CD4-positive, CD25-positive, alpha-beta regulatory T cell (primary cell): ENCODE results near the gene UBE2O. TPM values are rescaled to one million over a fixed set of nuclear protein-coding genes. Genes with fewer than 3 reads are reported as not detected.
"Not testable (repeated sequence)": the region's sequence is repeated elsewhere in the genome, so short reads cannot be mapped to it uniquely, and the experiment has no call there.

Source experiments
- ATAC-seq, 2 donors: fragments of 150-1000 bp; cut with Tn5 transposase; one replicate each; pipeline ENCODE4 v1.10.0; 2021; ENCODE audit warnings: low read depth in 2 of 2, moderate number of reproducible peaks in 2 of 2, moderate library complexity in 1 of 2
- DNase-seq, 3 donors: peaks; one replicate each; pipeline versions ENCODE4 v3.0.0 to v3.0.0-alpha.2; 2012 to 2022; ENCODE audit warnings: mixed read lengths in 1 of 3
- H3K27ac ChIP-seq: one replicate; pipeline ENCODE4 v1.7.0; 2013; ENCODE audit warnings: mild to moderate bottlenecking, low read length; ENCODE audit not compliant: insufficient read depth, poor library complexity, severe bottlenecking
- H3K27me3 ChIP-seq: one replicate; pipeline ENCODE4 v1.7.0; 2013; ENCODE audit warnings: low read length; ENCODE audit not compliant: control insufficient read depth, insufficient read depth
- H3K36me3 ChIP-seq: one replicate; pipeline ENCODE4 v1.7.0; 2013; ENCODE audit warnings: mild to moderate bottlenecking, low read length, moderate library complexity; ENCODE audit not compliant: control insufficient read depth, insufficient read depth
- H3K4me1 ChIP-seq: 2 replicates; pipeline ENCODE4 v1.7.0; 2013; ENCODE audit warnings: mild to moderate bottlenecking, low read length; ENCODE audit not compliant: insufficient read depth, control insufficient read depth, poor library complexity, severe bottlenecking
- H3K4me3 ChIP-seq: one replicate; pipeline ENCODE4 v1.7.0; 2013; ENCODE audit warnings: low read depth, mild to moderate bottlenecking, low read length, moderate library complexity
- H3K9me3 ChIP-seq, 2 experiments: 1 replicate in 1 of 2; 2 replicates in 1 of 2; pipeline ENCODE4 v1.7.0; 2013; ENCODE audit warnings: low read length in 2 of 2, mild to moderate bottlenecking in 1 of 2, moderate library complexity in 1 of 2; ENCODE audit not compliant: control insufficient read depth in 2 of 2
- H3K27ac Mint-ChIP-seq, 3 donors: one replicate each; pipeline ENCODE4 v1.8.0; 2020 to 2022; ENCODE audit warnings: mild to moderate bottlenecking in 3 of 3, mixed read lengths in 3 of 3, moderate library complexity in 2 of 3
- H3K27me3 Mint-ChIP-seq: one replicate; pipeline ENCODE4 v1.8.0; 2022; ENCODE audit warnings: mild to moderate bottlenecking, mixed read lengths
- H3K36me3 Mint-ChIP-seq: one replicate; pipeline ENCODE4 v1.8.0; 2020; ENCODE audit warnings: mixed read lengths
- H3K4me1 Mint-ChIP-seq, 4 donors: one replicate each; pipeline ENCODE4 v1.8.0; 2020 to 2022; ENCODE audit warnings: mixed read lengths in 4 of 4, mild to moderate bottlenecking in 1 of 4
- H3K4me3 Mint-ChIP-seq, 4 donors: one replicate each; pipeline ENCODE4 v1.8.0; 2020 to 2022; ENCODE audit warnings: mild to moderate bottlenecking in 4 of 4, mixed read lengths in 4 of 4, moderate library complexity in 3 of 4
- H3K9me3 Mint-ChIP-seq, 7 donors: one replicate each; pipeline ENCODE4 v1.8.0; 2020 to 2022; ENCODE audit warnings: mixed read lengths in 7 of 7, mild to moderate bottlenecking in 3 of 7, moderate library complexity in 2 of 7
- polyA plus RNA-seq, 4 donors: library from polyadenylated mRNA; unstranded; fragments of 300-500 nt; fragmentation: Illumina TruSeq; gene quantifications; one replicate each; pipeline ENCODE4 v1.2.3, GENCODE V29; 2021
- total RNA-seq: library from RNA; stranded (reverse); gene quantifications from one replicate; pipeline ENCODE4 v1.2.3, GENCODE V29; 2022

UBE2O gene
- total and polyA plus RNA-seq, 5 donors from 2014 or later, result 3.1 to 34.3 (median 6.6) TPM

GRCh38 chr17:76368545-76368944 lies 84.4 kb downstream of the UBE2O start:
- no peaks in the 10 kb centered on the region for H3K4me1 Mint-ChIP-seq
- peaks cover 4% of the 10 kb centered on the region for H3K27me3 Mint-ChIP-seq
- Histone ChIP-seq H3K27me3 (no peaks in the 10 kb centered on the region), H3K27ac (no peak overlapping the region), H3K9me3 (no peaks in the 10 kb centered on the region), H3K4me3 (no peak overlapping the region), H3K36me3 (no peaks in the 10 kb centered on the region), H3K4me1 (no peaks in the 10 kb centered on the region)
- no peak overlapping the region for H3K4me3 Mint-ChIP-seq
- peaks cover 0 to 2% (median 0%) of the 10 kb centered on the region in 7 donors for H3K9me3 Mint-ChIP-seq
- DNase-seq (no peak), ATAC-seq (no peak)
- no peak overlapping the region for H3K27ac Mint-ChIP-seq
- no peaks in the 10 kb centered on the region for H3K36me3 Mint-ChIP-seq

DNA sequence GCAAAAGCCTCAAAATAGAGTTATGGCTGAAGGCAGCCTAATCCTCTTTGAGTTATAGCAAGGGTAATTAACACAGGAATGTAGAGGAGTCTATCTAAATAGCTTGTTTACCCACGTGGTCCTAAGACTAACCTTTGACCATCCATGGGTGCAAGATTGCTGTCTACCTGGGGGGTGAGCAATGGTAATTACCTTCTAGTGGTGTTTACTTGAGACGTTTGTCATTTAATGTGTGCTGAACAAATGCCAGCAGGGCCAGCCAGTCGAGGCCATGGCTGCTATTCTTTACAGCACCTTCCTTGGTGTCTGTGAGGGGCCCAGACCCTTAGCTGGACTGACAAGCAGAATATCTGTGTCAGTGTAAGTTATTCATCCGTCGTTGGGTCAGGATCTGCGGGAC lies 85.3 kb downstream of the UBE2O start:
- Histone ChIP-seq H3K4me3 (no peak overlapping the region), H3K27me3 (no peaks in the 10 kb centered on the region)
- no peaks in the 10 kb centered on the region for H3K4me1 Mint-ChIP-seq

DNA sequence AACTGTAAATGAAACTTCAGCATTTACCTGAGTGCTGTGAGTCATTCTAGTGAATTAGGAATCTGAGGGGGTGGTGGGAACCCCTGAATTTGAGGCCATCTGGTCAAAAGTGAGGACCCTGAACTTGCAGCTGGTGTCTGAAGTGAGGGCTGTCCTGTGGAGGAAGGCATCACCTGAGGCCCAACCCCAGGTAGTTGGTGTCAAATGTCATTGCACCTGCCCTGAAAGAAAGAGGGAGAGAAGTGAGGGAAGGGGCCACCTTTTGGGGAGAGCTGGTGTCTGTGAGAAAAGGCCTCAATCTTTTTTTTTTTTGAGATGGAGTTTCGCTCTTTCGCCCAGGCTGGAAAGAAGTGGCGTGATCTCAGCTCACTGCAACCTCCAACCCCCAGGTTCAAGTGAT lies 86.7 kb downstream of the UBE2O start:
- Histone ChIP-seq H3K27me3 (no peaks in the 10 kb centered on the region), H3K36me3 (no peaks in the 10 kb centered on the region), H3K4me3 (no peak overlapping the region), H3K9me3 (no peaks in the 10 kb centered on the region), H3K4me1 (no peaks in the 10 kb centered on the region), H3K27ac (no peak overlapping the region)
- Mint-ChIP-seq H3K36me3 (no peaks in the 10 kb centered on the region), H3K27me3 (peaks cover 7% of the 10 kb centered on the region), H3K4me1 (no peaks in the 10 kb centered on the region), H3K4me3 (no peak overlapping the region), H3K27ac (no peak overlapping the region), H3K9me3 (peaks cover 0 to 2% (median 0%) of the 10 kb centered on the region in 7 donors)
- DNase-seq (no peak), ATAC-seq (no peak)

More for the DNA sequence above, 85.3 kb downstream of the UBE2O start:
- Mint-ChIP-seq H3K36me3 (no peaks in the 10 kb centered on the region), H3K9me3 (peaks cover 0 to 2% (median 0%) of the 10 kb centered on the region in 7 donors), H3K4me3 (no peak overlapping the region), H3K27me3 (peaks cover 4% of the 10 kb centered on the region), H3K27ac (no peak overlapping the region)
- no peak for ATAC-seq
- Histone ChIP-seq H3K36me3 (no peaks in the 10 kb centered on the region), H3K9me3 (no peaks in the 10 kb centered on the region), H3K27ac (no peak overlapping the region), H3K4me1 (no peaks in the 10 kb centered on the region)
- DNase-seq, result no peak

DNA sequence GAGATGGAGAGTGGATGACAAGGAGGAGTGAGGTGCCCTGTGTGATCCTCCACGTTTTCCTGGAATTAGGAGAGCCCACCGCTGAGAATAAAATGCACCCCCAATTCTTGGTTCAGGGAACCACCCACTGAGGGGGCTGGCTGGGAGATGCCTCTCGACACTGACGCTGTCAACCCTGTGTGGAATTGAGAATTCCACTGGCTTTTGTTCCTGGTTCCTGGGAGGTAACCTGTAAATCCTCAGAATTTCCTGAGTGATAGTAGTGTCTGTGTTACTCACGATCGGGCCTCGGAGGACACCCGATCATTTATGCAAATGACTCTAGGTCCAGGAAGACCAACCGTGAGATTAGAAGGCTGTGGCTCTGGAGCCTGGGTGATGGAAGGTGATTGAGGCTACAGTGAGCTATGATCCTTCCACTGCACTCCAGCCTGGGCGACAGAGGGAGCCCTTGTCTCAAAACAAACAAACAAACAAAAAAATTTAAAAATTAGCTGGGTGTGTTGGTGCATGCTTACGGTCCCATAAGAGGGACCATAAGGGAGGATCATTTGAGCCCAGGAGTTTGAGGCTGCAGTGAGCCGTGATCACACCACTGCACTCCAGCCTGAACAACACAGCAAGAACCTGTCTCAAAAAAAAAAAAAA lies 87.6 kb downstream of the UBE2O start:
- Mint-ChIP-seq H3K27me3 (peaks cover 9% of the 10 kb centered on the region), H3K4me3 (no peak overlapping the region), H3K36me3 (no peaks in the 10 kb centered on the region), H3K27ac (no peak overlapping the region), H3K4me1 (no peaks in the 10 kb centered on the region), H3K9me3 (peaks cover 0 to 2% (median 0%) of the 10 kb centered on the region in 7 donors)
- no peak overlapping the region for H3K27ac ChIP-seq
- H3K9me3 ChIP-seq, result no peaks in the 10 kb centered on the region
- no peaks in the 10 kb centered on the region for H3K4me1 ChIP-seq
- no peak overlapping the region for H3K4me3 ChIP-seq
- no peak for DNase-seq
- H3K36me3 ChIP-seq, result no peaks in the 10 kb centered on the region
- H3K27me3 ChIP-seq, result no peaks in the 10 kb centered on the region
- no peak for ATAC-seq

DNA sequence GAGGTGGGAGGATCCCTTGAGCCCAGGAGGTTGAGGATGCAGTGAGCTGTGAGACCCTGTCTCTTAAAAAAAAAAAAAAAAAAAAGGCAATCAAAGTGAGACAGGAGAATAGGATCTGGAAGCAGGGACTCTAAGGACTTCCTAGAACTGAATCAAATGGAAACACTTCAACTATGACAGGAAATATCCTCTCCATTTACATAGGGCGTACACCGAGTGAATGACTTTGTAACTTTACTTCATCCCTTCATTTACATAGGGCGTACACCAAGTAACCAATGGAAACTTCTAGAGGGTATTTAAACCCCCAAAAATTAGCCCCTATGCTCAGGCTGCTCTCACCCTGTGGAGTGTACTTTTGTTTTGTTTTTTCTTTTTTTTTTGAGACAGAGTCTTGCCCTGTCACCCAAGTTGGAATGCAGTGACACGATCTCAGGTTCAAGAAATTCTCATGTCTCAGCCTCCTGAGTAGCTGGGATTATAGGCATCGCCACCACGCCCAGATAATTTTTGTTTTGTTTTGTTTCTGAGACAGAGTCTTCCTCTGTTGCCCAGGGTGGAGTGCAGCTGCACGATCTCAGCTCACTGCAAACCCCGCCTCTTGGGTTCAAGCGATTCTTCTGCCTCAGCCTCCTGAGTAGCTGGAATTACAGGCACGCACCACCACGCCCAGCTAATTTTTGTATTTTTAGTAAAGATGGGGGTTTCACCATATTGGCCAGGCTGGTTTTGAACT lies 89.7 kb downstream of the UBE2O start:
- Mint-ChIP-seq H3K4me1 (no peaks in the 10 kb centered on the region), H3K27me3 (peaks cover 13% of the 10 kb centered on the region), H3K4me3 (no peak overlapping the region), H3K9me3 (peaks cover 0 to 2% (median 0%) of the 10 kb centered on the region in 7 donors), H3K27ac (no peak overlapping the region), H3K36me3 (no peaks in the 10 kb centered on the region)
- H3K4me3 ChIP-seq, result no peak overlapping the region
- H3K36me3 ChIP-seq, result no peaks in the 10 kb centered on the region
- ATAC-seq, result no peak
- no peaks in the 10 kb centered on the region for H3K4me1 ChIP-seq
- DNase-seq, result no peak
- H3K27me3 ChIP-seq, result no peaks in the 10 kb centered on the region
- no peaks in the 10 kb centered on the region for H3K9me3 ChIP-seq
- no peak overlapping the region for H3K27ac ChIP-seq

DNA sequence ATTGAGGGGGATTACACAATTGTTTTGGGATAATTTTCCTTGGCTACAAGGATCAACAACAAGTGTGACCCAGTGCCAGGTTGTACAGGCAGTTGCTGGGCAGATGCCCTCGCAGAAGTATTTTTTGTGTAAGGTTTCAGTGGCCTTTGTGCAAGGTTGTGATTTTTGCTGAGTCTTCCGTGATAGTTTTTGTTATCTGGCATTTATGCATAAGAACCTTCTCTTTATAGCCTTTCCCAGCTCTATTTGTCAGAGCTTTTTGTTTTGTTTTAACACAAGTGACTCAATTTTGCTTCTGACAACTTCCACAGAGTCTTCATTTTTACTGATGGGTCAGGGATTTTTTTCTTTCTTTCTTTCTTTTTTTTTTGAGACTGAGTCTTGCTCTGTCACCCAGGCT lies 92.5 kb downstream of the UBE2O start:
- H3K9me3 Mint-ChIP-seq, result no peaks in the 10 kb centered on the region
- H3K4me1 Mint-ChIP-seq, result peaks cover 0 to 2% (median 0%) of the 10 kb centered on the region in 4 donors
- H3K27ac Mint-ChIP-seq, result no peak overlapping the region
- H3K4me1 ChIP-seq, result no peaks in the 10 kb centered on the region
- no peak for ATAC-seq
- H3K4me3 ChIP-seq, result no peak overlapping the region
- H3K27me3 ChIP-seq, result no peaks in the 10 kb centered on the region
- no peak for DNase-seq
- H3K36me3 Mint-ChIP-seq, result no peaks in the 10 kb centered on the region
- no peak overlapping the region for H3K4me3 Mint-ChIP-seq
- no peaks in the 10 kb centered on the region for H3K9me3 ChIP-seq
- H3K36me3 ChIP-seq, result no peaks in the 10 kb centered on the region
- H3K27ac ChIP-seq, result no peak overlapping the region
- peaks cover 9% of the 10 kb centered on the region for H3K27me3 Mint-ChIP-seq

GRCh38 chr17:76359776-76360175 lies 93.2 kb downstream of the UBE2O start:
- H3K4me3 Mint-ChIP-seq, H3K27me3 Mint-ChIP-seq, H3K27ac Mint-ChIP-seq, H3K9me3 ChIP-seq, H3K4me3 ChIP-seq, H3K36me3 ChIP-seq, H3K36me3 Mint-ChIP-seq, H3K27ac ChIP-seq, ATAC-seq, H3K4me1 ChIP-seq, H3K9me3 Mint-ChIP-seq, DNase-seq, H3K4me1 Mint-ChIP-seq, H3K27me3 ChIP-seq: not testable (repeated sequence)

DNA sequence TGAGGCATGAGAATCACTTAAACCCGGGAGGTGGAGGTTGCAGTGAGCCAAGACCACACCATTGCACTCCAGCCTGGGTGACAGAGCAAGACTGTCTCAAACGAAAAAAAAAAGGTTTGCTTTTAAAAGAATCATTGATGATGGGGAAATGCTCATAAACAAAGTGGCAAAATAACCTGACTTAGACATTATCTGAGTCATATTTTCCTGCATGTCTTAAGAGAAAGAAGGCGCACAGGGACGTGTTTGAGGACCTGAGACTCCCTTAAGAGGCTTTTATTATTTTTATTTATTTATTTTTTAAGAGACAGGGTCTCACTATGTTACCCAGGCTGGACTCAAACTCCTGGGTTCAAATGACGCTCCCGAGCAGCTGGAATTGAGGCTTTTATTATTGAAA lies 93.6 kb downstream of the UBE2O start:
- no peak for ATAC-seq
- H3K4me1 ChIP-seq, result peaks cover 3% of the 10 kb centered on the region
- no peaks in the 10 kb centered on the region for H3K9me3 Mint-ChIP-seq

More for the DNA sequence above, 93.6 kb downstream of the UBE2O start:
- H3K27ac Mint-ChIP-seq, result no peak overlapping the region
- H3K27me3 Mint-ChIP-seq, result peaks cover 9% of the 10 kb centered on the region
- Histone ChIP-seq H3K9me3 (no peaks in the 10 kb centered on the region), H3K4me3 (no peak overlapping the region), H3K27me3 (no peaks in the 10 kb centered on the region), H3K27ac (no peak overlapping the region), H3K36me3 (no peaks in the 10 kb centered on the region)
- peaks cover 0 to 5% (median under 1%) of the 10 kb centered on the region in 4 donors for H3K4me1 Mint-ChIP-seq
- no peaks in the 10 kb centered on the region for H3K36me3 Mint-ChIP-seq
- H3K4me3 Mint-ChIP-seq, result no peak overlapping the region
- DNase-seq, result no peak
